Measurements from ENCODE around the gene FUCA1. TPM values are rescaled to one million over a fixed set of nuclear protein-coding genes. Genes with fewer than 3 reads are reported as not detected.
"Not testable (repeated sequence)": the region's sequence is repeated elsewhere in the genome, so short reads cannot be mapped to it uniquely, and the experiment has no call there.

Gene FUCA1
- polyA plus RNA-seq, 1 donor from 2014 or later: 38.5 TPM

- not testable (repeated sequence) for H3K27me3 ChIP-seq (ENCODE audit: insufficient read depth, low read depth, low read length); H2AFZ ChIP-seq (ENCODE audit: low read depth, low read length); H3K9me2 ChIP-seq (ENCODE audit: insufficient read depth, low read length); H3K4me2 ChIP-seq (ENCODE audit: low read length); H3K27ac ChIP-seq (ENCODE audit: low read length); H3K4me3 ChIP-seq (ENCODE audit: low read length); H3K79me2 ChIP-seq (replicated peaks; ENCODE audit: insufficient read depth, low read length); H3F3A ChIP-seq (ENCODE audit: insufficient read depth, low read length, poor library complexity, severe bottlenecking); H3K36me3 ChIP-seq (ENCODE audit: insufficient read depth, low read length); H3K9me3 ChIP-seq (ENCODE audit: low read length); H4K20me1 ChIP-seq (ENCODE audit: insufficient read depth); H3K9ac ChIP-seq (ENCODE audit: low read length)
Measured at GRCh38 chr1:23802809-23803342, 65.2 kb downstream of the FUCA1 start.

- peak overlapping the region; percentile 86 for H3K9ac ChIP-seq (ENCODE audit: low read length)
- H3K4me3 ChIP-seq (ENCODE audit: low read length): no peak overlapping the region
- H4K20me1 ChIP-seq (ENCODE audit: insufficient read depth): no peaks in the 10 kb centered on the region
- TF ChIP-seq POLR2AphosphoS5 (IDR thresholded peaks at IDR 0.05) (no peak), RAD21 (conservative IDR thresholded peaks at IDR 0.05) (no peak)
- no peaks in the 10 kb centered on the region for H3K9me2 ChIP-seq (ENCODE audit: insufficient read depth, low read length)
- peaks cover 4% of the 10 kb centered on the region for H3K36me3 ChIP-seq (ENCODE audit: insufficient read depth, low read length)
- no peak overlapping the region for H3K4me2 ChIP-seq (ENCODE audit: low read length)
- no peaks in the 10 kb centered on the region for H3K9me3 ChIP-seq (ENCODE audit: low read length)
- H3K27ac ChIP-seq (ENCODE audit: low read length): no peak overlapping the region
- no peak overlapping the region for H2AFZ ChIP-seq (ENCODE audit: low read depth, low read length)
- no peaks in the 10 kb centered on the region for H3F3A ChIP-seq (ENCODE audit: insufficient read depth, low read length, poor library complexity, severe bottlenecking)
- no peaks in the 10 kb centered on the region for H3K79me2 ChIP-seq (replicated peaks; ENCODE audit: insufficient read depth, low read length)
- no peaks in the 10 kb centered on the region for H3K27me3 ChIP-seq (ENCODE audit: insufficient read depth, low read depth, low read length)
Measured at GRCh38 chr1:23801876-23802275, 66.2 kb downstream of the FUCA1 start.

DNA sequence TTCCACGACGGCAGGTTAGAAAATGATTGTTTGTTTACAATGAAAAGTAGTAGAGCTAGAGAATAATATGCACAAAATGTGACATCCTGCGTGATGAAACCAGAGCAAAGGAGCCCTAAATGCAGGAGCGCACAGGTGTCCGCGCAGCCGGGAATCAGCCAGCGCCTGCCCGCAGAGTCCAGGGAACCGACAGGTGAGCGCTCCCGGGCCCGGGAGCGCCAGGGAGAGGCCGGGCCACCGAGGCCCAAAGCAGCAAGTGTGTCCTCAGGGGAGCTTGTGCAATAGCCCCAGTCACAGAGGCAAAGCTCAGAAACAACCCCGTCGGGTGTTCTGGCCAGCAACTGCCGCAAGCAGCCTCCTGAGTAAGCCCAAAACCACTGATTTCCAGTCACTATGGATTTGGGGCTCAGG is 66.7 kb downstream of the FUCA1 start:
- Histone ChIP-seq H4K20me1 (ENCODE audit: insufficient read depth) (no peaks in the 10 kb centered on the region), H3K4me3 (ENCODE audit: low read length) (peak overlapping the region; percentile 94), H3K4me2 (ENCODE audit: low read length) (peak overlapping the region; percentile 78), H3K27ac (ENCODE audit: low read length) (peak overlapping the region; percentile 68), H3K9me3 (ENCODE audit: low read length) (no peaks in the 10 kb centered on the region), H2AFZ (ENCODE audit: low read depth, low read length) (peak overlapping the region; percentile 80), H3K27me3 (ENCODE audit: insufficient read depth, low read depth, low read length) (no peaks in the 10 kb centered on the region), H3K9ac (ENCODE audit: low read length) (peak overlapping the region; percentile 86), H3K36me3 (ENCODE audit: insufficient read depth, low read length) (peaks cover 4% of the 10 kb centered on the region), H3F3A (ENCODE audit: insufficient read depth, low read length, poor library complexity, severe bottlenecking) (no peaks in the 10 kb centered on the region), H3K9me2 (ENCODE audit: insufficient read depth, low read length) (no peaks in the 10 kb centered on the region), H3K79me2 (replicated peaks; ENCODE audit: insufficient read depth, low read length) (no peaks in the 10 kb centered on the region)
- TF ChIP-seq MXI1 (conservative IDR thresholded peaks at IDR 0.05; ENCODE audit: poor library complexity, severe bottlenecking): no peak
- TF ChIP-seq EZH2 (IDR thresholded peaks at IDR 0.05; ENCODE audit: borderline replicate concordance, insufficient read depth, low read length, poor library complexity, severe bottlenecking): no peak
- TF ChIP-seq, protein P1, sequence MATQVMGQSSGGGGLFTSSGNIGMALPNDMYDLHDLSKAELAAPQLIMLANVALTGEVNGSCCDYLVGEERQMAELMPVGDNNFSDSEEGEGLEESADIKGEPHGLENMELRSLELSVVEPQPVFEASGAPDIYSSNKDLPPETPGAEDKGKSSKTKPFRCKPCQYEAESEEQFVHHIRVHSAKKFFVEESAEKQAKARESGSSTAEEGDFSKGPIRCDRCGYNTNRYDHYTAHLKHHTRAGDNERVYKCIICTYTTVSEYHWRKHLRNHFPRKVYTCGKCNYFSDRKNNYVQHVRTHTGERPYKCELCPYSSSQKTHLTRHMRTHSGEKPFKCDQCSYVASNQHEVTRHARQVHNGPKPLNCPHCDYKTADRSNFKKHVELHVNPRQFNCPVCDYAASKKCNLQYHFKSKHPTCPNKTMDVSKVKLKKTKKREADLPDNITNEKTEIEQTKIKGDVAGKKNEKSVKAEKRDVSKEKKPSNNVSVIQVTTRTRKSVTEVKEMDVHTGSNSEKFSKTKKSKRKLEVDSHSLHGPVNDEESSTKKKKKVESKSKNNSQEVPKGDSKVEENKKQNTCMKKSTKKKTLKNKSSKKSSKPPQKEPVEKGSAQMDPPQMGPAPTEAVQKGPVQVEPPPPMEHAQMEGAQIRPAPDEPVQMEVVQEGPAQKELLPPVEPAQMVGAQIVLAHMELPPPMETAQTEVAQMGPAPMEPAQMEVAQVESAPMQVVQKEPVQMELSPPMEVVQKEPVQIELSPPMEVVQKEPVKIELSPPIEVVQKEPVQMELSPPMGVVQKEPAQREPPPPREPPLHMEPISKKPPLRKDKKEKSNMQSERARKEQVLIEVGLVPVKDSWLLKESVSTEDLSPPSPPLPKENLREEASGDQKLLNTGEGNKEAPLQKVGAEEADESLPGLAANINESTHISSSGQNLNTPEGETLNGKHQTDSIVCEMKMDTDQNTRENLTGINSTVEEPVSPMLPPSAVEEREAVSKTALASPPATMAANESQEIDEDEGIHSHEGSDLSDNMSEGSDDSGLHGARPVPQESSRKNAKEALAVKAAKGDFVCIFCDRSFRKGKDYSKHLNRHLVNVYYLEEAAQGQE (IDR thresholded peaks at IDR 0.05; ENCODE audit: borderline replicate concordance): no peak
- TF ChIP-seq TAF1 (IDR thresholded peaks at IDR 0.05; ENCODE audit: low read depth): no peak
- TF ChIP-seq, protein P2, sequence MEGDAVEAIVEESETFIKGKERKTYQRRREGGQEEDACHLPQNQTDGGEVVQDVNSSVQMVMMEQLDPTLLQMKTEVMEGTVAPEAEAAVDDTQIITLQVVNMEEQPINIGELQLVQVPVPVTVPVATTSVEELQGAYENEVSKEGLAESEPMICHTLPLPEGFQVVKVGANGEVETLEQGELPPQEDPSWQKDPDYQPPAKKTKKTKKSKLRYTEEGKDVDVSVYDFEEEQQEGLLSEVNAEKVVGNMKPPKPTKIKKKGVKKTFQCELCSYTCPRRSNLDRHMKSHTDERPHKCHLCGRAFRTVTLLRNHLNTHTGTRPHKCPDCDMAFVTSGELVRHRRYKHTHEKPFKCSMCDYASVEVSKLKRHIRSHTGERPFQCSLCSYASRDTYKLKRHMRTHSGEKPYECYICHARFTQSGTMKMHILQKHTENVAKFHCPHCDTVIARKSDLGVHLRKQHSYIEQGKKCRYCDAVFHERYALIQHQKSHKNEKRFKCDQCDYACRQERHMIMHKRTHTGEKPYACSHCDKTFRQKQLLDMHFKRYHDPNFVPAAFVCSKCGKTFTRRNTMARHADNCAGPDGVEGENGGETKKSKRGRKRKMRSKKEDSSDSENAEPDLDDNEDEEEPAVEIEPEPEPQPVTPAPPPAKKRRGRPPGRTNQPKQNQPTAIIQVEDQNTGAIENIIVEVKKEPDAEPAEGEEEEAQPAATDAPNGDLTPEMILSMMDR (IDR thresholded peaks at IDR 0.05; ENCODE audit: poor library complexity, severe bottlenecking): no peak
- TF ChIP-seq SMC3 (conservative IDR thresholded peaks at IDR 0.05; ENCODE audit: poor library complexity): no peak
- no peak for TF ChIP-seq RAD21 (conservative IDR thresholded peaks at IDR 0.05)
- no peak for TF ChIP-seq POLR2AphosphoS5 (IDR thresholded peaks at IDR 0.05)
- no peak for TF ChIP-seq EP300 (conservative IDR thresholded peaks at IDR 0.05; ENCODE audit: poor library complexity, severe bottlenecking)
